Fibroblast of skin of abdomen (primary cell): Measurements from ENCODE around the gene B4GALNT4.
"Not testable (repeated sequence)": the region's sequence is repeated elsewhere in the genome, so short reads cannot be mapped to it uniquely, and the experiment has no call there.

Experiments
- DNase-seq: peaks from one replicate; pipeline ENCODE4 v3.0.0-alpha.2; 2013

Gene B4GALNT4

DNA sequence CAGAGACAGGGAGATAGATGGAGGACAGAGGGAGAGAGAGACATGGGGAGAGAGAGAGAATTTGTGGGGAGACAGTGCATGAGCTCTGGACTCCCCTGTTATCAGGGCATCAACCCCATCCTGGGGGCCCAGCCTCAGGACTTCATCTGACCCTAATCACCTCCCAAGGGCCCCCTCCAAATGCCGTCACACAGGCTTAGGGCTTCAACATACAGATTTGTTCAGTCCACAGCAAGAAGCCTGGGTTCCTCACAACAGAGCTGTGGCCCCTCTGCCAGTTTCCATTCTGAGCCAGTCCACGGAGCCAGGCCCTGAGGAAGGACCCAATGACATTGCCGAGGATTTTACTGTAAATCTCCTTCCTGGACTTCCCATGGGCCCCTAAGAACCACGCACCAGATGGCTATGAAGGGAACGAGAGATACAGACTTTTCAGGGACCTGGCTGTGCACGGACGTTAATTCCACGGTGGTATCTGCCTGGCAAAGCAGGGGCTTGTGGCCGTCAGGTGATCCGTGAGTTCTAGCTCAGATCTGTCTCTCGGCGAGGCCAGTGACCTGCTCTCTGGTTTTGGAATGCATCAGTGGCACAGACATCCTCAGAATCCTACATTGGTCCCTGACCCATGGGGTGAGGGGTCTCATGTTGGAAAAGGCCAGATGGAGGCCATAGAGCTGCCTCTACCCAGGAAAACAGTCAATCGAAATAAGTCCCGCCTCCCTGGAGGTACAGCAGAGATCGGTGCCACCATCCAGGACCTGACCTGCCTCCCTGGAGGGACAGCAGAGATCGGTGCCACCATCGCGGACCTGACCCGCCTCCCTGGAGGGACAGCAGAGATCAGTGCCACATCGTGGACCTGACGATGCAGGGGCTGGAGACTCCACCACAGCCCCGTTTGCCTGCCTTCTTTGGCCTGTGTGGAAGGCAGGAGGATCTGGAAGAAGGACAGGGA, 8.7 kb upstream of the B4GALNT4 start:
- DNase-seq = no peak

- no peak for DNase-seq
Observed at GRCh38 chr11:362642-363442, 6.5 kb upstream of the B4GALNT4 start.

GRCh38 chr11:363443-363805, 5.9 kb upstream of the B4GALNT4 start:
- DNase-seq = not testable (repeated sequence)

DNA sequence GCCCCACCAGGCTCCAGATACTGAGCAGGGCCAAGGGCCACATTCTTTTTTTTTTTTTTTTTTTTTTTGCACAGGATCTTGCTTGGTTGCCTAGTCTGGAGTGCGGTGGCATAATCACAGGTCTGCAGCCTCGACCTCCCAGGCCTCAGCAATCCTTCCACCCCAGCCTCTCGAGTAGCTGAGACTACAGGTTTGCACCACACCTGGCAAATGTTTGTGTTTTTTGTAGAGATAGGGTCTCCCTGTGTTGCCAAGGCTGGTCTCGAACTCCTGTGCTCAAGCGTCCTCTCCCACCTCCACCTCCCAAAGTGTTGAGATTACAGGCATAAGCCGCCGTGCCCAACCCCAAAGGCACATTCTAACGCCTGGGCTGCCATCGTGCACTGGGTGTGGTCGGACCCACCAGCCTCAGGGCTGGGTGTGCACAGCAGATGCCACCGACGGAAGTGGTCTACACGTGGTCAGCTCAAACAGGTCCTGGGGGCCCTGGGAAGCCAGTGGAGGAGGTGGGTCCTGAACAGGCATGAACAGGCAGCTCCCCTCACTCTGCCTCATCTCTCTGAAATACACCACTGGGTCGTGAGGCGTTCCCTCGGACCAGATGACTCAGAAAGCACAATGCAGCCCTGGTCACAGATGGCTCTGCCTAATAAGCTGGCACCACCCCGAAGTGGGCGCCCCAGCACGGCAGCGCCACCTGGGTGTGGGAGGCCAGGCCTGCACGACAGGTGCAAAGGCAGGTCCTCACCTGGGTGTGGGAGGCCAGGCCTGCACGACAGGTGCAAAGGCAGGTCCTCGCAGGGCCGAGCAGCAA, 5.1 kb upstream of the B4GALNT4 start:
- DNase-seq = no peak

GRCh38 chr11:364991-365725, 4.1 kb upstream of the B4GALNT4 start:
- DNase-seq = no peak

GRCh38 chr11:365831-366230, 3.5 kb upstream of the B4GALNT4 start:
- no peak for DNase-seq

GRCh38 chr11:367956-368413, 1.3 kb upstream of the B4GALNT4 start:
- no peak for DNase-seq

GRCh38 chr11:368414-369335, 624 bp upstream of the B4GALNT4 start:
- no peak for DNase-seq

- no peak for DNase-seq
Observed at GRCh38 chr11:370070-370941, 1.0 kb downstream of the B4GALNT4 start.

DNA sequence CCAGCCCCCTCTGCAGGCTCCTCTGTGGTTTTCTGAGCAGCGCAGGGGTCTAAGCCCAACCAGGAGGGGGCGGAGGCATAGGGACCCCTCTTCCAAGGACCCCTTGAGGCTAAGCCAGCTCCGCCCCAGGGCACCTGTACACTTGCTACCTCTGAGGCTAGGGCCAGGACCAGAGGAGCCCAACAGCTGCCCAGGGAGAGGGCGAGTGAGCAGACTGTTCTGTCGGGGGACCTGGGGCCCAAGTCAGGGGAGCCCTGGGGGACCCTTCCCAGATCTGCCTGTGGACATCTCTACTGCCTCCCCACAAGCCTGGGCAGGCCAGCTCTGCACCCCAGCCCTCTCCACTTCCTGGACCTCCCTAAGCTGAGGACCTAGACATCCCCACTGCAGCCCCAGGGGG, 1.8 kb downstream of the B4GALNT4 start:
- no peak for DNase-seq

GRCh38 chr11:371716-372590, 2.7 kb downstream of the B4GALNT4 start:
- no peak for DNase-seq

GRCh38 chr11:372809-373715, 3.8 kb downstream of the B4GALNT4 start:
- DNase-seq = no peak

- no peak for DNase-seq
Observed at GRCh38 chr11:373716-374551, 4.6 kb downstream of the B4GALNT4 start.

DNA sequence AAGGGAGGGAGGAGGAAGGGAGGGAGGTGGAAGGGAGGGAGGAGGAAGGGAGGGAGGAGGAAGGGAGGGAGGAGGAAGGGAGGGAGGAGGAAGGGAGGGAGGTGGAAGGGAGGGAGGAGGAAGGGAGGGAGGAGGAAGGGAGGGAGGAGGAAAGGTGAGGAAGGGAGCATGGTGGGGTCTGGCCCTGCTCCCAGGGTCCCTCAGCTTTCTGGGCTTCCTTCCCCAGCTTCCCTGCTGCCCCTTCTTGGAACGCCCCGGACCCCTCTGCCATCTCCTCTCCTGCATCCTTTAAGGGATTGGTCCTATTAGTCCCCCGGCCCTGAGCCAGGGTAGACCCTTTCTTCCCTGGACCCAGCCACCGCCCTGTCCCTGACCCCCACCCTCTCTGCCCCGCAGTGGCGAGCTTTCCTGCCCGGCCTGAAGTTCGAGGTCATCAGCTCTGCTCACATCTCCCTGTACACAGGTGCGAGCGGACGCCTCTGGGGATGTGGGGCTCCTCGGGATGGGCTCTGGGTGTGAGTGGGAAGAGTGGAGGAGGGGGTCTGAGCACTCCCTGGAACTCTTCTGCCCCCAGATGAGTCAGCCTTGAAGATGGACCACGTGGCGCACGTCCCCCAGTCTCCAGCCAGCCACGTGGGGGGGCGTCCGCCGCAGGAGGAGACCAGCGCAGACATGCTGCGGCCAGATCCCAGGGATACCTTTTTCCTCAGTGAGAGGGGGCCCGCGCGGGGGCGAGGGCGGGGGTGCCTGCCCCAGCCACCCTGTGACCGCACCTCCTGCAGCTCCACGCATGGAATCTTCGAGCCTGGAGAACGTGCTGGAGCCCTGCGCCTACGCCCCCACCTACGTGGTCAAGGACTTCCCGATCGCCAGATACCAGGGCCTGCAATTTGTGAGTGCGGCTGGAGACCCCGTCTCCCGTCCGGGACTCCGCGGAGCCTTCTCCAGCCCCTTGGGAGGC, 6.0 kb downstream of the B4GALNT4 start:
- DNase-seq = no peak

- DNase-seq = no peak
Observed at GRCh38 chr11:376531-377173, 7.4 kb downstream of the B4GALNT4 start.
